ENCODE measurements around the gene NAP1L4.

The NAP1L4 gene

DNA sequence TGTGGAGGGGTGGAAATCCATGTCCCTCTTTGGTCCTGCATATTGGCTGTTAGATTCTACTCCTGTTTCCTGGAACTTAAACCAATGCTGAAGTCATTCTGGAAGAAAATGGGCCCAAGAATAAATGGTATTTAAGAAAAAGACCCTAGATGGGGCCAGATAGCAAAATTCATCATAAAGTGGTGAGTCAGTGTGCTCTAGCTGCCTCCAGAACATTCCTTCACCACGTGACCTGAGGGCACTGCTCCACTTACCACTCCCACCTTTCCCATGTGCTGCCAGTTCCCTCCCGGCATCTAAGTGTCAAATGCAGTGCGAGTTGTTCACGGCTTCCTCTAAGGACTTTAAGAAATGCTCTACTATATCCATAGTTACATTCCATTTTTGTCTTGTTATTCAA lies 30.9 kb upstream of the NAP1L4 start:
- H3K9me3 ChIP-seq (ENCODE audit: control insufficient read depth in 2 of 2, low read length in 2 of 2), result no peaks in the 10 kb centered on the region
- H3K4me1 ChIP-seq (ENCODE audit: control insufficient read depth in 2 of 2, insufficient read depth in 2 of 2, low read length in 2 of 2), result peaks cover 6 to 13% of the 10 kb centered on the region in 2 donors
- peaks cover 35 to 58% of the 10 kb centered on the region in 2 donors for H3K36me3 ChIP-seq (ENCODE audit: control insufficient read depth in 2 of 2, insufficient read depth in 2 of 2, low read length in 2 of 2)
- no peak overlapping the region for H3K27ac ChIP-seq (ENCODE audit: low read depth in 2 of 2, low read length in 2 of 2)
- H3K4me3 ChIP-seq (ENCODE audit: low read length in 2 of 2), result no peak overlapping the region
- no peaks in the 10 kb centered on the region for H3K27me3 ChIP-seq (ENCODE audit: control insufficient read depth in 2 of 2, insufficient read depth in 2 of 2, low read length in 2 of 2)
- no peak overlapping the region for H3K9ac ChIP-seq (ENCODE audit: low read depth in 1 of 2, low read length in 2 of 2)

DNA sequence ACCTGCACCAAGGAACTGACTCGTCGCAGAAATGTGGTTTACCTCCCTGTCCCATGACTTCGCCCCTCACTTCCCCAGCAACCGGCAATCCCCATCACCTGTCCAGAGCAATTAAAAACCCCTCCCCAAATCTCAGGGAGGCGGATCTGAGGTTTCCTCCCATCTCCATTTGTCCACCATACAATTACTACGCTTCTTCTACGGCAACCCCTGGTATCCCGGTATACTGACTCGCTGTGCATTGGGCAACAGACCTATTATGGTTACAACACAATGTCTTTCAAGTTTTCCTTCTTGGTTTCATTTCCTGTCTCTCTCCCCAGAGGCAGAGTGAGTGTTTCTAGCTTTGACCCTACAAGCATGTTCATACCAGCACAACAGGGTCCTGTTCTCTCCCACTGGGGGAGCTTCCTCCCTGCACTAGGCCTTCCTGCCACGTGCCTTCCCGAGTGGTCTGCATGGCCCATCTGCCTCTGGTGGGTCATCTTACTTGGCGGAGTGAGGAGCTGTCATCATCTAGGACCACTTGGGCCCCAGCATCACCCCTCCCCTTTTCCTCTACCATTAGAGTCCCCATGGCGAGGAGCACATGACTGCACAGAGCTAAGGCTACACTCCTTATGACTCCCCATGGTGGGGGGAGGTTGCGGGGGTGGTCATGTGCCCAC lies 30.3 kb upstream of the NAP1L4 start:
- Histone ChIP-seq H3K27me3 (ENCODE audit: control insufficient read depth in 2 of 2, insufficient read depth in 2 of 2, low read length in 2 of 2) (no peaks in the 10 kb centered on the region), H3K9ac (ENCODE audit: low read depth in 1 of 2, low read length in 2 of 2) (no peak overlapping the region), H3K27ac (ENCODE audit: low read depth in 2 of 2, low read length in 2 of 2) (no peak overlapping the region), H3K9me3 (ENCODE audit: control insufficient read depth in 2 of 2, low read length in 2 of 2) (no peaks in the 10 kb centered on the region), H3K36me3 (ENCODE audit: control insufficient read depth in 2 of 2, insufficient read depth in 2 of 2, low read length in 2 of 2) (peaks cover 40 to 61% of the 10 kb centered on the region in 2 donors), H3K4me3 (ENCODE audit: low read length in 2 of 2) (no peak overlapping the region), H3K4me1 (ENCODE audit: control insufficient read depth in 2 of 2, insufficient read depth in 2 of 2, low read length in 2 of 2) (peaks cover 6 to 13% of the 10 kb centered on the region in 2 donors)

DNA sequence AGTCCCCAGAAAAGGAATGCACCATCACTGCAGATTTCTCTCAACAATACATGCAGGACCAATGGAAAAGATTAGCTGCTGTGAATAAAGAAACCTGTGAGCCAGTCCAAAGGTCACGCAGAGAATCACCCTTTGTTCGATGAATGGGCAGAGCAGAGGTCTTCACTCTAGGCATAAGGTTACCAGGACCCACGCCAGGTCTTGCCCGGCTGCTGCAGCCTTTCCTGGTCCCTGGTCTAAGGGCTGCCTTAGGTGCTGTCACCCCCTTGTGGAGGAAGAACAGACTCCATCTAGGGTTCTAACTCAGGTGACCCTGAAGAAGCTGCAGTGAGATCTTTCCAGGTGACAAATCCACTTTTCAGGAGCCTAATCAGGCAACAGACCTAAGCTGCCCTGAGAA lies 29.0 kb upstream of the NAP1L4 start:
- H3K36me3 ChIP-seq (ENCODE audit: control insufficient read depth in 2 of 2, insufficient read depth in 2 of 2, low read length in 2 of 2), result peaks cover 39 to 58% of the 10 kb centered on the region in 2 donors
- no peaks in the 10 kb centered on the region for H3K27me3 ChIP-seq (ENCODE audit: control insufficient read depth in 2 of 2, insufficient read depth in 2 of 2, low read length in 2 of 2)
- H3K4me1 ChIP-seq (ENCODE audit: control insufficient read depth in 2 of 2, insufficient read depth in 2 of 2, low read length in 2 of 2), result peaks cover 6 to 13% of the 10 kb centered on the region in 2 donors
- H3K9me3 ChIP-seq (ENCODE audit: control insufficient read depth in 2 of 2, low read length in 2 of 2), result no peaks in the 10 kb centered on the region
- no peak overlapping the region for H3K27ac ChIP-seq (ENCODE audit: low read depth in 2 of 2, low read length in 2 of 2)
- no peak overlapping the region for H3K4me3 ChIP-seq (ENCODE audit: low read length in 2 of 2)
- no peak overlapping the region for H3K9ac ChIP-seq (ENCODE audit: low read depth in 1 of 2, low read length in 2 of 2)

DNA sequence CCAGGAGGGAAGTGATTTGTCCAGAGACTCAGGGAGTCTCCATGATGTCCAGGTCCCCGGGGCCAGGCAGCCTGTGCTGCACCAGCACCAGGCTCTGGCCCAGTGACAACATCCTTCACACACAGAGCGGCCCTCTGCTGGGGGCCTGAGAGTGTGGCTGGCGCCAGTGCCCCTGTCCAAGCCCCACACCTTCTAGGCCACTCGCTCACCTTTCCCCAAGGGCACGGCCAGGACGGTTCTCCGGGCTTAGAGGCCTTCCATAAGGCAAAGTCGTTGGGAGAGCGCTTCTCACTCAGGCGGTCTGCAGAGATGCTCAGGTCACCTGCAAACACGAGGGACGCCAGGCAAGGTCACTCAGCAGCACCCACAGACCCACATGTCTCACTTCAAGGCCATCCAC lies 27.9 kb upstream of the NAP1L4 start:
- peaks cover 6 to 13% of the 10 kb centered on the region in 2 donors for H3K4me1 ChIP-seq (ENCODE audit: control insufficient read depth in 2 of 2, insufficient read depth in 2 of 2, low read length in 2 of 2)
- H3K27me3 ChIP-seq (ENCODE audit: control insufficient read depth in 2 of 2, insufficient read depth in 2 of 2, low read length in 2 of 2), result no peaks in the 10 kb centered on the region
- no peak overlapping the region for H3K9ac ChIP-seq (ENCODE audit: low read depth in 1 of 2, low read length in 2 of 2)
- peaks cover 49 to 63% of the 10 kb centered on the region in 2 donors for H3K36me3 ChIP-seq (ENCODE audit: control insufficient read depth in 2 of 2, insufficient read depth in 2 of 2, low read length in 2 of 2)
- no peak overlapping the region for H3K27ac ChIP-seq (ENCODE audit: low read depth in 2 of 2, low read length in 2 of 2)
- no peaks in the 10 kb centered on the region for H3K9me3 ChIP-seq (ENCODE audit: control insufficient read depth in 2 of 2, low read length in 2 of 2)
- H3K4me3 ChIP-seq (ENCODE audit: low read length in 2 of 2), result no peak overlapping the region

DNA sequence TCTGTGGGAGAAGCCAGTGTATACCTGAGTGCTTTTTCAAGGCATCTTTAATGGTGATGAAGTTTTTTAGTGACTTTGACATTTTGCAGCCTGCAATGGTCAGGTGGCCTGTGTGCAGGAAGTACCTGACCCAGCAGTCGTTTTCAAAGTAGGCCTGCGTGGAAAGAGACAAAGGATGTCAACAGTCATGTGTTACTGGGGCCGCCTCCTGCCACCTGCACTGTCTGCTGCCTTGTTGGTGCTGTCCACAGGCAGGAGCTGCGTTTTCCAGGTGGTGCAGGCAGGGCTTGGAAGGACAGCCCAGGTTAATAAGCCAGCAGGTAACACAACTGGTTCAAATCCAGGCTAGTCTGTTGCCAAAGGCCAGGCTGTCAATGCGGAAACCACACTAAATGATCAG lies 26.5 kb upstream of the NAP1L4 start:
- no peak overlapping the region for H3K27ac ChIP-seq (ENCODE audit: low read depth in 2 of 2, low read length in 2 of 2)
- H3K9me3 ChIP-seq (ENCODE audit: control insufficient read depth in 2 of 2, low read length in 2 of 2), result no peaks in the 10 kb centered on the region
- peaks cover 58 to 69% of the 10 kb centered on the region in 2 donors for H3K36me3 ChIP-seq (ENCODE audit: control insufficient read depth in 2 of 2, insufficient read depth in 2 of 2, low read length in 2 of 2)
- no peak overlapping the region for H3K4me3 ChIP-seq (ENCODE audit: low read length in 2 of 2)
- H3K4me1 ChIP-seq (ENCODE audit: control insufficient read depth in 2 of 2, insufficient read depth in 2 of 2, low read length in 2 of 2), result peaks cover 6 to 13% of the 10 kb centered on the region in 2 donors
- no peak overlapping the region for H3K9ac ChIP-seq (ENCODE audit: low read depth in 1 of 2, low read length in 2 of 2)
- H3K27me3 ChIP-seq (ENCODE audit: control insufficient read depth in 2 of 2, insufficient read depth in 2 of 2, low read length in 2 of 2), result no peaks in the 10 kb centered on the region

DNA sequence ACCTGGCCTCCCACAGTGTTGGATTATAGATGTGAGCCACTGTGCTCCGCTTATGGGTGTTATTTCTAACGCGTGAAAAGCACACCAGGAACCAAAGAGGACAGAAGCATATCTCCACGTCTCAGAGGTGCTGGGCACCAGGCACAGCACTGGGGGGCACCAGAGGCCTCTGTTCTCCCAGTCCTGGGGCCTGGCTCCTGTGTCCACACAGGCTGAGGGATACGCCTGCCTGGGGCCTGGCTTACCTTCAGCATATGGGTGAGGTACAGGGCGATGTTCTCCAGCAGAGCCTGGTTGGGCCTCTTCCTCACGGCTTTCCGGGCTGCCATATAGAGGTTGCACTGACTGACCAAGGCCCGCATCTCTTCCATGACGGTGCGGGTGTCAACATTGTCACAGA lies 24.7 kb upstream of the NAP1L4 start:
- Histone ChIP-seq H3K4me3 (ENCODE audit: low read length in 2 of 2) (no peak overlapping the region), H3K27me3 (ENCODE audit: control insufficient read depth in 2 of 2, insufficient read depth in 2 of 2, low read length in 2 of 2) (no peaks in the 10 kb centered on the region), H3K9me3 (ENCODE audit: control insufficient read depth in 2 of 2, low read length in 2 of 2) (no peaks in the 10 kb centered on the region), H3K9ac (ENCODE audit: low read depth in 1 of 2, low read length in 2 of 2) (no peak overlapping the region), H3K4me1 (ENCODE audit: control insufficient read depth in 2 of 2, insufficient read depth in 2 of 2, low read length in 2 of 2) (peaks cover 5 to 6% of the 10 kb centered on the region in 2 donors), H3K27ac (ENCODE audit: low read depth in 2 of 2, low read length in 2 of 2) (no peak overlapping the region), H3K36me3 (ENCODE audit: control insufficient read depth in 2 of 2, insufficient read depth in 2 of 2, low read length in 2 of 2) (peaks cover 62 to 65% of the 10 kb centered on the region in 2 donors)

DNA sequence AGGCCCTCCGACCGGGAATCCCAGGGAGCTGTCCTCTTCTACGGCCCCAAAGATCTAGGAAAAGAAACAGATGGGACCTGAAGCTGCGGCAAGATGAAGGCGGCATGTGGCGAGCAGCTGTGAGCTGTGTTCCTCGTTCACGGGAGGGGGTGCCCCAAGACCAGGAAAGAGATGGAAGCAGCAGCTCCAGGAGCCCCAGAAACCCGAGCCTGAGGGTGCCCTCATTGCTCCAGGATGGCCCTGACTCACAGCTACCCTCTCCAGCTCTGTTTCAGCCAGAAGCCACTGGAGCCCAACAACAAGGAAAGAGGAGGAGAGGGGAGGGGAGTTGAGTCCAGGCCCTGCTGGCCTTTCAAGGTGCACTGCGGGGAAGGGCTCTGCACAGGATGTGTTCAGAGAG lies 23.7 kb upstream of the NAP1L4 start:
- Histone ChIP-seq H3K4me1 (ENCODE audit: control insufficient read depth in 2 of 2, insufficient read depth in 2 of 2, low read length in 2 of 2) (peaks cover 0 to 3% of the 10 kb centered on the region in 2 donors), H3K27ac (ENCODE audit: low read depth in 2 of 2, low read length in 2 of 2) (no peak overlapping the region), H3K9ac (ENCODE audit: low read depth in 1 of 2, low read length in 2 of 2) (no peak overlapping the region), H3K36me3 (ENCODE audit: control insufficient read depth in 2 of 2, insufficient read depth in 2 of 2, low read length in 2 of 2) (peaks cover 69 to 72% of the 10 kb centered on the region in 2 donors), H3K9me3 (ENCODE audit: control insufficient read depth in 2 of 2, low read length in 2 of 2) (no peaks in the 10 kb centered on the region), H3K4me3 (ENCODE audit: low read length in 2 of 2) (no peak overlapping the region), H3K27me3 (ENCODE audit: control insufficient read depth in 2 of 2, insufficient read depth in 2 of 2, low read length in 2 of 2) (no peaks in the 10 kb centered on the region)

DNA sequence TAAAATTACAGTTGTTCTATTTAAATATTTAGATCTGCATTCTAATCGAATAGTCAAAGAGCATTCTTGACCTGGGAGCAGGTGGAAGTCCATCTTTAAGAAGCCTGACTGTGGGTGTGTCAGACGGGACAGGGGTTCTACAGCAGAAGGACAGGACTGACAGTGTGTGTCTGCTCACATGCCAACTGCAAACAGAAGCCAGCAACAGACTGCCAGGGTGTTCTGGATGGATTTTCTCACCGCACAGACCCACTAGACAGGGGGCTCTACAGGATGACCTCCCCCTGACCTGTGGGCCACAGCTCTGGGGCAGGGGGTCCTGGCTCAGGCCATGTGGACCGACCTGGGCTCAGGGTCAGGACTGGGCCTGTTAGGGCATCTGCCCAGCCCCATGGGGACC lies 22.8 kb upstream of the NAP1L4 start:
- no peaks in the 10 kb centered on the region for H3K4me1 ChIP-seq (ENCODE audit: control insufficient read depth in 2 of 2, insufficient read depth in 2 of 2, low read length in 2 of 2)
- no peak overlapping the region for H3K9ac ChIP-seq (ENCODE audit: low read depth in 1 of 2, low read length in 2 of 2)
- H3K27me3 ChIP-seq (ENCODE audit: control insufficient read depth in 2 of 2, insufficient read depth in 2 of 2, low read length in 2 of 2), result no peaks in the 10 kb centered on the region
- no peak overlapping the region for H3K4me3 ChIP-seq (ENCODE audit: low read length in 2 of 2)
- H3K9me3 ChIP-seq (ENCODE audit: control insufficient read depth in 2 of 2, low read length in 2 of 2), result no peaks in the 10 kb centered on the region
- H3K27ac ChIP-seq (ENCODE audit: low read depth in 2 of 2, low read length in 2 of 2), result no peak overlapping the region
- peaks cover 69 to 75% of the 10 kb centered on the region in 2 donors for H3K36me3 ChIP-seq (ENCODE audit: control insufficient read depth in 2 of 2, insufficient read depth in 2 of 2, low read length in 2 of 2)

DNA sequence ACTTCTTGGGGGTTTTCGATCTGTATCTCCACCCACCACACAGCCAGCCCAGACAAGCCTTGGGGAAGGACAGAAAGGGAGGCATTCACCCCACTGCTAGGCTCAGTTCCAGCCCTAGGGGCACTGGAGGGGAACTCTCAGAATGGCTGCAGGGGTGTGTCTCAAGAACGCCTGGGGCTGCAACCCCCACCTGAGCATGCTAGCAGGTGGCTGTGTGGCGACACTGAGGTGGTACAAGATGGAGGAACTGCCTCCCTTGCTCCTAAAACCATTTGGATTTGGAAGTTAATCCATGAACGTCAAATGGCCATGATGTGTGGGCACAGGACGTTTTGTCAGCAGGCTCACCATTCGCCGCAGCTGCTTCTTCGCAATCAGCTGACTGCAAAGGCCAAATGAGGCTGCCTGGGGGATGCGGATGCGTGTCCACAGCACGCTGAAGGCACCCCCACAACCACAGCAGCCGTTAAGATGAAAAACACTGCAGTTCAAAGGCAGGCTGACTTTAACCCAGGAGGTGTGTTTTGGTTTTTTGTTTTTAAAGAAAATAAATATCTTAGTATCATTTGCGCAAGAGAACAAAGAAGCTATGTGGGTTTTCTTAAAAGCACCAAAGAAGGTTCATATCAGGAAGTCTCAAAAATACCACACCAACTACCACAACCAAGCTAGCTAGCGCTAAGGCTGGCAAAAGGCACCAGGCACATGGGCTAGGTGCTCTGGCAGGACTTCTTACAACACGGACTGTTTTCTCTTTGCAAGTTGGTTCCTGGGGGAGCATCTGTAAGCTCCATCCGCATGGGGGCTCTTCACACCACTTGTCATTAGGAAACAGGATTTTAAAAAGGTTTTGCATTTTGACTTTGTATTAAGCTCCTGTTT lies 22.2 kb upstream of the NAP1L4 start:
- no peaks in the 10 kb centered on the region for H3K4me1 ChIP-seq (ENCODE audit: control insufficient read depth in 2 of 2, insufficient read depth in 2 of 2, low read length in 2 of 2)
- peak overlapping the region in 1 of 2 donors; percentile 3 for H3K4me3 ChIP-seq (ENCODE audit: low read length in 2 of 2)
- no peak overlapping the region for H3K9ac ChIP-seq (ENCODE audit: low read depth in 1 of 2, low read length in 2 of 2)
- H3K9me3 ChIP-seq (ENCODE audit: control insufficient read depth in 2 of 2, low read length in 2 of 2), result no peaks in the 10 kb centered on the region
- no peaks in the 10 kb centered on the region for H3K27me3 ChIP-seq (ENCODE audit: control insufficient read depth in 2 of 2, insufficient read depth in 2 of 2, low read length in 2 of 2)
- H3K36me3 ChIP-seq (ENCODE audit: control insufficient read depth in 2 of 2, insufficient read depth in 2 of 2, low read length in 2 of 2), result peaks cover 71 to 75% of the 10 kb centered on the region in 2 donors
- H3K27ac ChIP-seq (ENCODE audit: low read depth in 2 of 2, low read length in 2 of 2), result peak overlapping the region; percentile 16 to 48

Data from mucosa of rectum (tissue), 2 donors.